HepG2 (cell line): Measurements from ENCODE around the gene PEAK3. TPM values are rescaled to one million over a fixed set of nuclear protein-coding genes. Genes with fewer than 3 reads are reported as not detected.
A peak's percentile ranks its signal among the peaks of the same experiment; 100 is the strongest.

ENCODE experiments used
- BCL6 ChIP-seq: IDR thresholded peaks from 2 replicates; pipeline ENCODE4 v1.6.1; 2016; ENCODE audit warnings: missing genetic modification reagents, missing compliant biosample characterization
- CC2D1A ChIP-seq: sonication (generic); formaldehyde crosslinking; IDR thresholded peaks from 2 replicates; pipeline ENCODE4 v1.8.1; 2023; ENCODE audit warnings: mild to moderate bottlenecking, missing genetic modification reagents
- DNMT3B ChIP-seq: conservative IDR thresholded peaks from 2 replicates; pipeline ENCODE4 v1.6.1; 2016; ENCODE audit warnings: missing biosample characterization, control low read depth
- HNRNPH1 ChIP-seq: fragments of 200-400 bp; formaldehyde crosslinking; optimal IDR thresholded peaks from 2 replicates; pipeline ENCODE3; 2017; ENCODE audit warnings: mild to moderate bottlenecking, low read depth, low read length
- JDP2 ChIP-seq: sonication (generic); formaldehyde crosslinking; IDR thresholded peaks from 2 replicates; pipeline ENCODE4 v1.8.1; 2022; ENCODE audit warnings: missing genetic modification reagents, borderline replicate concordance
- MAFG ChIP-seq: sonication (generic); formaldehyde crosslinking; IDR thresholded peaks from 2 replicates; pipeline ENCODE4 v1.5.1; 2020; ENCODE audit warnings: mild to moderate bottlenecking, missing genetic modification reagents
- SIX4 ChIP-seq: sonication (generic); formaldehyde crosslinking; IDR thresholded peaks from 2 replicates; pipeline ENCODE4 v1.4.0; 2020; ENCODE audit warnings: missing genetic modification reagents
- SOX5 ChIP-seq: IDR thresholded peaks from 2 replicates; pipeline ENCODE4 v1.6.1; 2016; ENCODE audit warnings: borderline replicate concordance
- ZBTB34 ChIP-seq: sonication (generic); formaldehyde crosslinking; IDR thresholded peaks from 2 replicates; pipeline ENCODE4 v1.8.0; 2022; ENCODE audit warnings: mild to moderate bottlenecking, missing genetic modification reagents
- ZNF234 ChIP-seq: sonication (generic); formaldehyde crosslinking; conservative IDR thresholded peaks from 2 replicates; pipeline ENCODE4 v1.5.1; 2020; ENCODE audit warnings: mild to moderate bottlenecking, missing genetic modification reagents
- ZNF264 ChIP-seq: sonication (generic); formaldehyde crosslinking; IDR thresholded peaks from 2 replicates; pipeline ENCODE4 v1.4.0; 2020; ENCODE audit warnings: missing genetic modification reagents
- ZNF350 ChIP-seq: sonication (generic); formaldehyde crosslinking; IDR thresholded peaks from 2 replicates; pipeline ENCODE4 v1.4.0; 2020; ENCODE audit warnings: mild to moderate bottlenecking, low read depth, missing genetic modification reagents, borderline replicate concordance
- ZNF503 ChIP-seq: sonication (generic); formaldehyde crosslinking; IDR thresholded peaks from 2 replicates; pipeline ENCODE4 v1.4.0; 2020; ENCODE audit warnings: missing genetic modification reagents
- ZNF652 ChIP-seq: IDR thresholded peaks from 2 replicates; pipeline ENCODE4 v1.6.1; 2016; ENCODE audit warnings: low read depth, borderline replicate concordance
- ZNF788 ChIP-seq: sonication (generic); formaldehyde crosslinking; IDR thresholded peaks from 2 replicates; pipeline ENCODE4 v1.5.0; 2020; ENCODE audit warnings: mild to moderate bottlenecking, missing genetic modification reagents, borderline replicate concordance
- ZSCAN22 ChIP-seq: sonication (generic); formaldehyde crosslinking; IDR thresholded peaks from 2 replicates; pipeline ENCODE4 v1.4.0; 2020; ENCODE audit warnings: mild to moderate bottlenecking, missing genetic modification reagents
- ZSCAN29 ChIP-seq: sonication (generic); formaldehyde crosslinking; conservative IDR thresholded peaks from 2 replicates; pipeline ENCODE4 v1.4.0; 2020; ENCODE audit warnings: mild to moderate bottlenecking, missing genetic modification reagents
- polyA plus RNA-seq, 8 experiments: library from polyadenylated mRNA; depleted of rRNA in 3 of 8; stranded (reverse) in 7 of 8; unstranded in 1 of 8; fragments of >200 nt; fragmentation: Illumina TruSeq in 4 of 8; extraction: Trizol in 4 of 8; gene quantifications; 2 replicates each; pipeline versions ENCODE4 v1.2.1 to v1.2.3, GENCODE V29; 2011 to 2016; ENCODE audit warnings: low read depth in 4 of 8, missing spikeins in 1 of 8, mixed read lengths in 1 of 8; ENCODE audit not compliant: insufficient read depth in 1 of 8
- total RNA-seq, 5 experiments: library from RNA; depleted of rRNA; stranded (reverse); fragments of >200 nt; fragmentation: Illumina TruSeq; extraction: Trizol; gene quantifications; 2 replicates each; pipeline ENCODE4 v1.2.3, GENCODE V29; 2016; ENCODE audit warnings: low read depth in 1 of 5
- TF ChIP-seq, protein P1 (sequence below): sonication (generic); formaldehyde crosslinking; IDR thresholded peaks from 2 replicates; pipeline ENCODE4 v1.5.1; 2020; ENCODE audit warnings: mild to moderate bottlenecking, missing genetic modification reagents, borderline replicate concordance
- TF ChIP-seq, protein P2 (sequence below): fragments of 450-650 bp; IDR thresholded peaks from 2 replicates; pipeline ENCODE4 v1.6.1; 2017
- TF ChIP-seq, protein P3 (sequence below): IDR thresholded peaks from 2 replicates; pipeline ENCODE4 v1.6.1; 2016; ENCODE audit warnings: missing compliant biosample characterization, missing genetic modification reagents, borderline replicate concordance
- TF ChIP-seq, protein P4 (sequence below): sonication (generic); formaldehyde crosslinking; IDR thresholded peaks from 2 replicates; pipeline ENCODE4 v1.4.0; 2020; ENCODE audit warnings: missing genetic modification reagents

The PEAK3 gene
- total and polyA plus RNA-seq, 2 of the 13 experiments (the other 11 are each of a cell fraction or from before 2014, with no cell fraction given): not detected

DNA sequence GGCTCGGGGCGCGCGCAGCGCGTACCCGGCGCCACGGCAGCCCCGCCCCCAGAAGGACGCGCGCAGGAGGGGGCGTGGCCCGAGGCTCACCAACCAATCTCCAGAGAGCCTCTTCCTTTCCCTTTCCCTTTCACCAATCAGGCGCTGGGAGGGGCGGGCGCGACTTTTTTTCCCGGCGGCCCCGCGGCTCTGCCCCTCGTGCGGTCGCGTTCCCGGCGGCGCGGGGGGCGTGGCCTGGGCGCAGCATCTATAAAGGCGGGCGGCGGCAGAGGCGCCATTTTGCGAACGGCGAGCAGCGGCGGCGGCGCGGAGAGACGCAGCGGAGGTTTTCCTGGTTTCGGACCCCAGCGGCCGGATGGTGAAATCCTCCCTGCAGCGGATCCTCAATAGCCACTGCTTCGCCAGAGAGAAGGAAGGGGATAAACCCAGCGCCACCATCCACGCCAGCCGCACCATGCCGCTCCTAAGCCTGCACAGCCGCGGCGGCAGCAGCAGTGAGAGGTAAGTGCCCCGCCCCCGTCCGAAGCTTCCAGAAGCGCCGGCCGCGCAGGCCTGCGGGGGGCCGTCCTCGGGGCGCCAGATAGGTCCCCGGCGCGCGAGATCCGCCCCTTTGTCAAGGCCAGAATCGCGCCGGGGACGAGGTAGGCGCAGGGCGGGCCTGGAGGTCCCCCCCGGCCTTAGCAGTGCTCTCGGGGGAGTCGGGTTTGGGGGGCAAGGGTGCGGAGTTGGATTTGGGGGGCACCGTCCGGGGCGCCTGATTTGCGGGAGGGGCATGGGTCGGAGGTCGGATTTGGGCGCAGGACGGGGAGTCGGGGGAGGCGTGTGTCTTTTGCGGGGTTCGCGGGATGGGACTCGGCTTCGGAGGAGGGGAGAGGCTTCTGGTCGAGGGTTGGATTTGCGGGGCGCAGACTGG lies 12.5 kb downstream of the PEAK3 start (continued):
- TF ChIP-seq JDP2 (CRISPR knock-in tag) (no peak), ZSCAN29 (CRISPR knock-in tag) (no peak), ZNF350 (CRISPR knock-in tag) (peak; percentile 39; the same call in 1 of the 2 replicates), SOX5 (CRISPR knock-in tag) (0 out of 2 replicates have a peak, but pooled peaks have one; percentile 28), MAFG (CRISPR knock-in tag) (no peak), ZNF503 (CRISPR knock-in tag) (0 out of 2 replicates have a peak, but pooled peaks have one; percentile 9), ZNF234 (CRISPR knock-in tag) (peak; percentile 81; the same call in 1 of the 2 replicates), SIX4 (CRISPR knock-in tag) (0 out of 2 replicates have a peak, but pooled peaks have one; percentile 40), ZSCAN22 (no peak), DNMT3B (CRISPR knock-in tag) (no peak), BCL6 (CRISPR knock-in tag) (no peak), HNRNPH1 (no peak), ZNF652 (CRISPR knock-in tag) (no peak), ZBTB34 (CRISPR knock-in tag) (peak; percentile 58; the same call in 1 of the 2 replicates), ZNF264 (CRISPR knock-in tag) (no peak), ZNF788 (CRISPR knock-in tag) (peak; percentile 79; the same call in 1 of the 2 replicates), CC2D1A (CRISPR knock-in tag) (no peak)
- TF ChIP-seq, protein P1, sequence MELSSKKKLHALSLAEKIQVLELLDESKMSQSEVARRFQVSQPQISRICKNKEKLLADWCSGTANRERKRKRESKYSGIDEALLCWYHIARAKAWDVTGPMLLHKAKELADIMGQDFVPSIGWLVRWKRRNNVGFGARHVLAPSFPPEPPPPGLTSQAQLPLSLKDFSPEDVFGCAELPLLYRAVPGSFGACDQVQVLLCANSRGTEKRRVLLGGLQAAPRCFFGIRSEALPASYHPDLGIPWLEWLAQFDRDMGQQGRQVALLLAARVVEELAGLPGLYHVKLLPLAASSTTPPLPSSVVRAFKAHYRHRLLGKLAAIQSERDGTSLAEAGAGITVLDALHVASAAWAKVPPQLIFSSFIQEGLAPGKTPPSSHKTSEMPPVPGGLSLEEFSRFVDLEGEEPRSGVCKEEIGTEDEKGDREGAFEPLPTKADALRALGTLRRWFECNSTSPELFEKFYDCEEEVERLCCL (CRISPR knock-in tag): 0 out of 2 replicates have a peak, but pooled peaks have one; percentile 66
- TF ChIP-seq, protein P2, sequence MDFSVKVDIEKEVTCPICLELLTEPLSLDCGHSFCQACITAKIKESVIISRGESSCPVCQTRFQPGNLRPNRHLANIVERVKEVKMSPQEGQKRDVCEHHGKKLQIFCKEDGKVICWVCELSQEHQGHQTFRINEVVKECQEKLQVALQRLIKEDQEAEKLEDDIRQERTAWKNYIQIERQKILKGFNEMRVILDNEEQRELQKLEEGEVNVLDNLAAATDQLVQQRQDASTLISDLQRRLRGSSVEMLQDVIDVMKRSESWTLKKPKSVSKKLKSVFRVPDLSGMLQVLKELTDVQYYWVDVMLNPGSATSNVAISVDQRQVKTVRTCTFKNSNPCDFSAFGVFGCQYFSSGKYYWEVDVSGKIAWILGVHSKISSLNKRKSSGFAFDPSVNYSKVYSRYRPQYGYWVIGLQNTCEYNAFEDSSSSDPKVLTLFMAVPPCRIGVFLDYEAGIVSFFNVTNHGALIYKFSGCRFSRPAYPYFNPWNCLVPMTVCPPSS: no peak
- TF ChIP-seq, protein P3, sequence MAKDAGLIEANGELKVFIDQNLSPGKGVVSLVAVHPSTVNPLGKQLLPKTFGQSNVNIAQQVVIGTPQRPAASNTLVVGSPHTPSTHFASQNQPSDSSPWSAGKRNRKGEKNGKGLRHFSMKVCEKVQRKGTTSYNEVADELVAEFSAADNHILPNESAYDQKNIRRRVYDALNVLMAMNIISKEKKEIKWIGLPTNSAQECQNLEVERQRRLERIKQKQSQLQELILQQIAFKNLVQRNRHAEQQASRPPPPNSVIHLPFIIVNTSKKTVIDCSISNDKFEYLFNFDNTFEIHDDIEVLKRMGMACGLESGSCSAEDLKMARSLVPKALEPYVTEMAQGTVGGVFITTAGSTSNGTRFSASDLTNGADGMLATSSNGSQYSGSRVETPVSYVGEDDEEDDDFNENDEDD (CRISPR knock-in tag): no peak
- TF ChIP-seq, protein P4, sequence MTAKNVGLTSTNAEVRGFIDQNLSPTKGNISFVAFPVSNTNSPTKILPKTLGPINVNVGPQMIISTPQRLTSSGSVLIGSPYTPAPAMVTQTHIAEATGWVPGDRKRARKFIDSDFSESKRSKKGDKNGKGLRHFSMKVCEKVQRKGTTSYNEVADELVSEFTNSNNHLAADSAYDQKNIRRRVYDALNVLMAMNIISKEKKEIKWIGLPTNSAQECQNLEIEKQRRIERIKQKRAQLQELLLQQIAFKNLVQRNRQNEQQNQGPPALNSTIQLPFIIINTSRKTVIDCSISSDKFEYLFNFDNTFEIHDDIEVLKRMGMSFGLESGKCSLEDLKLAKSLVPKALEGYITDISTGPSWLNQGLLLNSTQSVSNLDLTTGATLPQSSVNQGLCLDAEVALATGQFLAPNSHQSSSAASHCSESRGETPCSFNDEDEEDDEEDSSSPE (CRISPR knock-in tag): peak; percentile 69
